GM21526 (cell line): ENCODE measurements around the gene SLC12A4.

Experiments used
- ATAC-seq: cut with Tn5 transposase; IDR thresholded peaks from one replicate; pipeline ENCODE4 v1.9.1; 2021; ENCODE audit warnings: moderate library complexity; ENCODE audit not compliant: unreplicated experiment, low FRiP score

SLC12A4 gene

DNA sequence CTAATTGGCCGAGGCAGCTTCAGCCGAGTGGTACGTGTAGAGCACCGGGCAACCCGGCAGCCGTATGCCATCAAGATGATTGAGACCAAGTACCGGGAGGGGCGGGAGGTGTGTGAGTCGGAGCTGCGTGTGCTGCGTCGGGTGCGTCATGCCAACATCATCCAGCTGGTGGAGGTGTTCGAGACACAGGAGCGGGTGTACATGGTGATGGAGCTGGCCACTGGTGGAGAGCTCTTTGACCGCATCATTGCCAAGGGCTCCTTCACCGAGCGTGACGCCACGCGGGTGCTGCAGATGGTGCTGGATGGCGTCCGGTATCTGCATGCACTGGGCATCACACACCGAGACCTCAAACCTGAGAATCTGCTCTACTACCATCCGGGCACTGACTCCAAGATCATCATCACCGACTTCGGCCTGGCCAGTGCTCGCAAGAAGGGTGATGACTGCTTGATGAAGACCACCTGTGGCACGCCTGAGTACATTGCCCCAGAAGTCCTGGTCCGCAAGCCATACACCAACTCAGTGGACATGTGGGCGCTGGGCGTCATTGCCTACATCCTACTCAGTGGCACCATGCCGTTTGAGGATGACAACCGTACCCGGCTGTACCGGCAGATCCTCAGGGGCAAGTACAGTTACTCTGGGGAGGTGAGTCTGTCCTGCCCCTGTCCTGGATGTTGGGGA, 59.2 kb downstream of the SLC12A4 start:
- no peak for ATAC-seq

DNA sequence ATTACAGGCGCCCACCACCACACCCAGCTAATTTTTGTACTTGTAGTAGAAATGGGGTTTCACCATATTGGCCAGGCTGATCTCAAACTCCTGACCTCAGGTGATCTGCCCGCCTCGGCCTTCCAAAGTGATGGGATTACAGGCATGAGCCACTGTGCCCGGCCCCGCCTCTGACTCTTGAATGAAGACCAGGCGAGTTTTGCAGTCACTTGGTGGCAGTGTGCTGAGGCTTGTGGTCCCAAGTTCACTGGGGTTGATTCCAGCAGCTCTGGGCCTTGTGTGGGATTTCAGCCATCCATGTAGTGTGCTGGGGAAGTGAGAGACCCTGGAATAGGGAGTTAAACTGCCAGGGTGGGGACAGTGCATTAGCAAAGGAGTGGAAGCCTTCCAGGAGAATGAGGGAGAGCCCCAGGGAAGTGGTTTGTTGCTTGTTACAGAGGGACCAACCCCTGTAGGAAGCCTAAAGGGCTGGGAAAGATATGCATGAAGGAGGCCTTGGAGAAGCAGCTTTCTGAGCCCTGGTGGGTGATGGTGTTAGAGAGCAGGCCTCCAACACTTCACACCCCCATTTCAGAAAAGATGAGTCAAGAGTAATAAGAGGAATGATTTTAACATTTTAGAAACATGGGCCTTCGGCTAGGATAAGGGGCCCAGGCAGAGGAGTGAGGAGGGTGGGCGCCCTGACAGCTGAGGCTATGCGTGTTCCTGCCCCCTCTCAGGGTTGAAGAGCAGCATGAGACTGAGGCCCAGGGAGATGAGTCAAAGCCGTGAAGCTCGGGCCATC, 60.8 kb downstream of the SLC12A4 start:
- ATAC-seq, result no peak

DNA sequence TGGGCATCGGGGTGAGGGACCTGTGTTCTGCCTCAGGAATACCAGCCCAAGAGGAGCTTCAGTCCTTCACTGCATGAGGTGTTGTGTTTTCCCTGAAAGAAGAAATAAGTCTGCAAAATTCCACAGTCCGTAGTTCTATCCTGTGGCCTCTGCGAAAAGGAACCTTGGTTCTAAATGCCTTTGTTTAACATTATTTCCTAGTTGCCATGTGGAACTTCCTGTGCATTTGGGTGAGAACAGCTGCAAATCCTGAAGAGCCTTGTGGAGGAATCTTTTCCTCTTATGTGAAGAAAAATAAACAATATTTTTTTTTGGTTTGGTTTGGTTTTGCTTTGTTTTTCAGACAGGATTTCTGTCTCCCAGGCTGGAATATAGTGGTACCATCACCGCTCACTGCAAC, 65.6 kb downstream of the SLC12A4 start:
- ATAC-seq, result no peak

DNA sequence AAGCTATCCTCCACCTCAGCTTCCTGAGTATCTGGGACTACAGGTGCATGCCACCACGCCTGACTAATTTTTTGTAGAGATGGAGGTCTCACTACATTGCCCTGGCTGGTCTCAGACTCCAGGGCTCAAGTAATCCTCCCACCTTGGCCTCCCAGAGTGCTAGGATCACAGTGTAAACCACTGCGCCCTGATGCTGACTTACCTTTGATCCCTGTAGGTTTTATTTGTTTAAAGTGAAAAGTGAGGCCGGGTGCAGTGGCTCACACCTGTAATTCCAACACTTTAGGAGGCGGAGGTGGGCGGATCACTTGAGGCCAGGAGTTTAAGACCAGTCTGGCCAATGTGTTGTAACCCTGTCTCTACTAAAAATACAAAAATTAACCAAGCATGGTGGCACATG, 66.7 kb downstream of the SLC12A4 start:
- no peak for ATAC-seq

DNA sequence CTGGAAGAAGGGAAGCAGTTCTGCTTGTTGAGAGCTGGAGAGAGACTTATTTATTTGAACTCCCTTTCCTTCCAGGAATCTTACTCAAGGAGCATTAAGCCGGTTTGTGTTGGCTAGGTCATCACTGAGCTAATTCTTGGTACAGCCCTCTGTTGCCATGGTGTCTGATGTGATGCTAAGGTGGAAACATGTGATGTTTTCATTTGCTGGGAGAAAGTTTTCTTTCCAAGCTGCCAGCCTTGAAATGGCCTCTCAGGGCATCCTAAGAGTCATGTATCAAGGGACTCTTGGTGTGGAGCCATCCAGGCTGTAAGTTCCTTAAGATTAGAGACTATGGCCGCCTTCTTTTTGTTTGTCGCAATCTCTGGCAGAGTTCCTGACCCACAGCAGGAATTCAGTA, 71.2 kb downstream of the SLC12A4 start:
- no peak for ATAC-seq

DNA sequence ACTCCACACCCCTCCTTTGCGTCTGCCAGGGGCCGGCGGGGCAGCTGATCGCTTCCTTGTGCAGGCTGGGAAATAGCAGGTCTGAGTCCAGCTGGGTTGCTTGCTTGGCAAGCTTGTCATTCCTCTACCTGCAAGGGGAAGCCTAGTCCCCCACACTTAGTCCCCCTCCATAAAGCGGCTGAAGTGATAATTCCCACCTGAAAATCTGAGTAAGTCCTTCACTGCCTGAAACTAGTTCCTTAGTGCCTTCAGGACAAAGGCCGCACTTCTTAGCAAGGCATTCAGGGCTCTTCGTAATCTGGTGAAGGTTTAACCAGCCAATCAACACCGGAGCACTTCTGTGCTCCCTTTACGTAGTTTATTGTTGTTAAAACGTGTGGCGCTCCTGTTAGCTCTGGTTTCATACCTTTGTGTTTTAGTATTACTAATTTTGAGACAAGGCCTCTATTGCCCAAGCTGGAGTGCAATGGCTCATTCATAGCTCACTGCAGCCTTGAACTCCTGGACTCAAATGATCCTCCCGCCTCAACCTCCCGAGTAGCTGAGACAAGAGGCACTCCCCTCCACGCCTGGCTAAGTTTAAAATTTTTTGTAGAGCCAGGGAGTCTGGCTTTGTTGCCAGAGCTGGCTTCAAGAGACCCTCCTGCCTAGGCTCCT, 74.6 kb downstream of the SLC12A4 start:
- no peak for ATAC-seq
